IMR-90 (cell line): ENCODE measurements around the gene ROCK2. TPM values are rescaled to one million over a fixed set of nuclear protein-coding genes. Genes with fewer than 3 reads are reported as not detected.

Experiments
- ATAC-seq: fragments of 200-7000 bp; cut with Tn5 transposase; 2 replicates; pipeline ENCODE4 v1.9.1; 2020; ENCODE audit warnings: low read depth, mild to moderate bottlenecking, moderate library complexity
- BruUV-seq: library from RNA; stranded (reverse); fragments of 400-500 nt; replicated peaks from 2 replicates; lab custom pipeline; 2021; lab: Mats Ljungman, UMichigan
- CTCF ChIA-PET: fragments of 300-600 bp; formaldehyde crosslinking; extraction: SDS; loops from one replicate; lab custom pipeline; 2021; ENCODE audit warnings: antibody characterized with exemption; lab: Yijun Ruan, JAX
- POLR2A ChIA-PET: fragments of 300-600 bp; sonication (Branson Sonifier 250); formaldehyde crosslinking; loops from one replicate; lab custom pipeline; 2022; ENCODE audit warnings: antibody characterized with exemption; ENCODE audit not compliant: unreplicated experiment; lab: Charles Lee
- DNase-seq: peaks from one replicate; pipeline ENCODE4 v3.0.0; 2013
- H2AFZ ChIP-seq: replicated peaks from 2 replicates; pipeline ENCODE3; 2013; ENCODE audit warnings: low read length, mild to moderate bottlenecking; ENCODE audit not compliant: poor library complexity
- H2AK5ac ChIP-seq: 2 replicates; pipeline ENCODE4 v1.6.1; 2013; ENCODE audit warnings: low read depth, low read length, inconsistent platforms
- H2AK9ac ChIP-seq: replicated peaks from 2 replicates; pipeline ENCODE3; 2013; ENCODE audit warnings: mild to moderate bottlenecking, low read depth, low read length, moderate library complexity; ENCODE audit not compliant: poor library complexity
- H2BK120ac ChIP-seq: 2 replicates; pipeline ENCODE4 v1.6.1; 2013; ENCODE audit warnings: low read depth, low read length, inconsistent platforms
- H2BK15ac ChIP-seq: 3 replicates; pipeline ENCODE4 v1.6.1; 2013; ENCODE audit warnings: low read depth, low read length, inconsistent platforms
- H2BK20ac ChIP-seq: 2 replicates; pipeline ENCODE4 v1.6.1; 2013; ENCODE audit warnings: low read depth, mild to moderate bottlenecking, inconsistent platforms, low read length, moderate library complexity
- H2BK5ac ChIP-seq: 2 replicates; pipeline ENCODE4 v1.6.1; 2013; ENCODE audit warnings: mild to moderate bottlenecking, low read depth, low read length, inconsistent platforms; ENCODE audit not compliant: poor library complexity, severe bottlenecking
- H3K14ac ChIP-seq: replicated peaks from 2 replicates; pipeline ENCODE4 v1.6.1; 2013; ENCODE audit warnings: low read depth, low read length, inconsistent platforms
- H3K18ac ChIP-seq: 2 replicates; pipeline ENCODE4 v1.6.1; 2013; ENCODE audit warnings: low read depth, low read length, control low read depth
- H3K23ac ChIP-seq: 2 replicates; pipeline ENCODE4 v1.6.1; 2013; ENCODE audit warnings: low read depth, low read length, inconsistent platforms
- H3K27ac ChIP-seq: 2 replicates; pipeline ENCODE4 v1.5.1; 2013; ENCODE audit warnings: mild to moderate bottlenecking, control low read depth, low read length; ENCODE audit not compliant: insufficient read depth
- H3K27me3 ChIP-seq: 2 replicates; pipeline ENCODE4 v1.6.1; 2013; ENCODE audit warnings: low read length; ENCODE audit not compliant: control insufficient read depth, insufficient read depth
- H3K36me3 ChIP-seq: 2 replicates; pipeline ENCODE4 v1.6.1; 2013; ENCODE audit warnings: low read length, mixed read lengths; ENCODE audit not compliant: control insufficient read depth, insufficient read depth
- H3K4ac ChIP-seq: 2 replicates; pipeline ENCODE4 v1.6.1; 2013; ENCODE audit warnings: low read depth, low read length, inconsistent platforms
- H3K4me1 ChIP-seq: 2 replicates; pipeline ENCODE4 v1.6.1; 2013; ENCODE audit warnings: low read length, mixed read lengths; ENCODE audit not compliant: control insufficient read depth, insufficient read depth
- H3K4me2 ChIP-seq: 2 replicates; pipeline ENCODE4 v1.6.1; 2013; ENCODE audit warnings: low read depth, mild to moderate bottlenecking, control low read depth, low read length, moderate library complexity
- H3K4me3 ChIP-seq: 2 replicates; pipeline ENCODE4 v1.5.1; 2013; ENCODE audit warnings: low read depth, mild to moderate bottlenecking, control low read depth, low read length, moderate library complexity; ENCODE audit not compliant: insufficient read depth
- H3K56ac ChIP-seq: 2 replicates; pipeline ENCODE4 v1.6.1; 2013; ENCODE audit warnings: low read length, inconsistent platforms; ENCODE audit not compliant: insufficient read depth; ENCODE audit errors: extremely low read depth
- H3K79me1 ChIP-seq, 2 experiments: 2 replicates each; pipeline ENCODE4 v1.6.1; 2013; ENCODE audit warnings: low read length in 2 of 2, inconsistent platforms in 1 of 2, low read depth in 1 of 2
- H3K9ac ChIP-seq: 2 replicates; pipeline ENCODE4 v1.6.1; 2013; ENCODE audit warnings: low read depth, low read length, control low read depth
- H3K9me1 ChIP-seq: 2 replicates; pipeline ENCODE4 v1.6.1; 2013; ENCODE audit warnings: low read length, inconsistent platforms; ENCODE audit not compliant: insufficient read depth
- H3K9me3 ChIP-seq: 2 replicates; pipeline ENCODE4 v1.6.1; 2013; ENCODE audit warnings: low read length; ENCODE audit not compliant: control insufficient read depth, insufficient read depth
- H4K20me1 ChIP-seq: 2 replicates; pipeline ENCODE4 v1.6.1; 2013; ENCODE audit warnings: low read length, inconsistent platforms; ENCODE audit not compliant: insufficient read depth
- H4K5ac ChIP-seq: 2 replicates; pipeline ENCODE4 v1.6.1; 2013; ENCODE audit warnings: mild to moderate bottlenecking, low read depth, low read length, control low read depth
- H4K8ac ChIP-seq, 2 experiments: 2 replicates each; pipeline ENCODE4 v1.6.1; 2013; ENCODE audit warnings: low read depth in 2 of 2, low read length in 2 of 2, control low read depth in 1 of 2, inconsistent platforms in 1 of 2
- H4K91ac ChIP-seq: 2 replicates; pipeline ENCODE4 v1.6.1; 2013; ENCODE audit warnings: low read depth, low read length, inconsistent platforms; ENCODE audit not compliant: insufficient read depth
- BHLHE40 ChIP-seq: fragments of 150-350 bp; IDR thresholded peaks from 2 replicates; pipeline ENCODE4 v1.6.1; 2016; ENCODE audit warnings: mild to moderate bottlenecking, low read depth, low read length
- CEBPB ChIP-seq: IDR thresholded peaks from 2 replicates; pipeline ENCODE4 v1.6.1; 2012; ENCODE audit warnings: low read depth, low read length, improper control_type of control experiment
- CHD1 ChIP-seq: IDR thresholded peaks from 2 replicates; pipeline ENCODE4 v1.6.1; 2012; ENCODE audit warnings: low read depth, low read length, improper control_type of control experiment
- FOS ChIP-seq: fragments of 150-350 bp; IDR thresholded peaks from 2 replicates; pipeline ENCODE4 v1.6.1; 2016; ENCODE audit warnings: low read depth, low read length
- MAFK ChIP-seq: IDR thresholded peaks from 2 replicates; pipeline ENCODE4 v1.6.1; 2012; ENCODE audit warnings: low read depth, low read length, improper control_type of control experiment
- MAZ ChIP-seq: IDR thresholded peaks from 2 replicates; pipeline ENCODE4 v1.6.1; 2012; ENCODE audit warnings: low read depth, mild to moderate bottlenecking, low read length, improper control_type of control experiment, moderate library complexity, borderline replicate concordance
- MXI1 ChIP-seq: IDR thresholded peaks from 2 replicates; pipeline ENCODE4 v1.6.1; 2012; ENCODE audit warnings: low read depth, mild to moderate bottlenecking, low read length, moderate library complexity, borderline replicate concordance
- NFE2L2 ChIP-seq: fragments of 150-350 bp; IDR thresholded peaks from 2 replicates; pipeline ENCODE4 v1.6.1; 2016; ENCODE audit warnings: low read depth, mild to moderate bottlenecking, low read length
- RAD21 ChIP-seq: IDR thresholded peaks from 2 replicates; pipeline ENCODE4 v1.6.1; 2012; ENCODE audit warnings: low read length, improper control_type of control experiment
- RCOR1 ChIP-seq: IDR thresholded peaks from 2 replicates; pipeline ENCODE4 v1.6.1; 2012; ENCODE audit warnings: mild to moderate bottlenecking, low read length, improper control_type of control experiment; ENCODE audit not compliant: insufficient replicate concordance
- RFX5 ChIP-seq: IDR thresholded peaks from 2 replicates; pipeline ENCODE4 v1.8.0; 2012; ENCODE audit warnings: low read depth, mild to moderate bottlenecking, low read length, moderate library complexity
- SMC3 ChIP-seq: fragments of 150-350 bp; IDR thresholded peaks from 2 replicates; pipeline ENCODE4 v1.6.1; 2016; ENCODE audit warnings: low read depth, mild to moderate bottlenecking, antibody characterized with exemption, low read length, moderate library complexity
- WGBS, 2 experiments: methylation state at CpG; one replicate each; pipeline versions ENCODE4 v1.1.5 to v1.1.7; 2013; ENCODE audit warnings: missing lambda C conversion rate in 2 of 2; ENCODE audit not compliant: insufficient read length in 1 of 2; ENCODE audit errors: extremely low coverage in 2 of 2; 5-methylcytosine and 5-hydroxymethylcytosine counted together
- dilution Hi-C: fragments of 300-500 bp; cut with HindIII; formaldehyde crosslinking; loops from one replicate; pipeline ENCODE4 v1.14.3; 2018; ENCODE audit warnings: low sequenced_read_pairs; ENCODE audit not compliant: unreplicated experiment
- in situ Hi-C: fragments of 300-500 bp; cut with MboI; formaldehyde crosslinking; loops from 3 replicates; pipeline ENCODE4 v1.14.3; 2019; ENCODE audit warnings: low sequenced_read_pairs, inconsistent platforms, mixed read lengths
- intact Hi-C: fragments of 100-400 bp; cut with micrococcal nuclease; formaldehyde crosslinking; loops from 2 replicates; pipeline ENCODE4 v1.10.0; 2022
- polyA plus RNA-seq, 3 experiments: library from polyadenylated mRNA; depleted of rRNA; stranded (reverse); fragments of >200 nt; gene quantifications; 2 replicates each; pipeline ENCODE4 v1.2.3, GENCODE V29; 2012; ENCODE audit warnings: low replicate concordance in 1 of 3
- total RNA-seq: library from RNA; depleted of rRNA; stranded (reverse); fragments of >200 nt; gene quantifications from 2 replicates; pipeline ENCODE4 v1.2.3, GENCODE V29; 2012
- TF ChIP-seq, protein P1 (sequence below): fragments of 150-350 bp; IDR thresholded peaks from 2 replicates; pipeline ENCODE4 v1.6.1; 2017; ENCODE audit warnings: mild to moderate bottlenecking, antibody characterized with exemption, low read length, low read depth
- TF ChIP-seq, protein P2 (sequence below): conservative IDR thresholded peaks from 2 replicates; pipeline ENCODE4 v1.5.1; 2012; ENCODE audit warnings: mild to moderate bottlenecking, low read depth, low read length, improper control_type of control experiment
- TF ChIP-seq, protein P3 (sequence below): fragments of 150-350 bp; IDR thresholded peaks from 2 replicates; pipeline ENCODE4 v1.6.1; 2016; ENCODE audit warnings: low read depth, mild to moderate bottlenecking, low read length, moderate library complexity, borderline replicate concordance

The ROCK2 gene
- total and polyA plus RNA-seq, 2 of the 4 experiments (the other 2 are of a cell fraction): 9.0 to 28.3 TPM

DNA sequence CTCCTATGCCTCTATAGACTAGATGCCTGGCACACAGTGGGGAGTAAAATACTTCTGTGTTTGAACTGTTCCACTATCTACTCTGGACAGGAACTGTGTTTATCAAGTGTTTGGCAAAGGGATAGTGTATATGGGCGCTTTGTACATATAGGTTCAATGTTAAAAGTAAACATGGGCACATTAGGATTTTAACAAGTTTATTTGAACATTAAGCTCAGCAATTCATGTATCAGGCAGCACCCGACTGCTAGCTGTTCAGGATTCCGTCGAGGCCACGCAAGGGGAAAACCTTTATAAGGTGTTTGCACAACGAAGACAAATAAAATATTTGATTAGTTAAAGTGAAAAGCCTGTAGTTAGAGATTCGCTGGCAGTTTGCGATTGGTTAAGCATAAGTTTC lies 43.4 kb upstream of the ROCK2 start:
- Histone ChIP-seq H3K14ac (no peak overlapping the region), H3K4me2 (no peak overlapping the region), H4K20me1 (no peaks in the 10 kb centered on the region), H3K36me3 (no peaks in the 10 kb centered on the region), H2BK120ac (no peak overlapping the region), H3K4me3 (no peak overlapping the region), H4K8ac (no peak overlapping the region), H3K4me1 (peaks cover 29% of the 10 kb centered on the region), H4K91ac (no peak overlapping the region), H2BK20ac (no peak overlapping the region), H3K9me1 (peaks cover 28% of the 10 kb centered on the region), H2BK15ac (no peak overlapping the region), H3K23ac (no peak overlapping the region), H3K79me1 (no peaks in the 10 kb centered on the region), H3K9me3 (no peaks in the 10 kb centered on the region), H3K18ac (no peak overlapping the region), H2AK5ac (no peak overlapping the region), H4K5ac (no peak overlapping the region), H3K27me3 (no peaks in the 10 kb centered on the region), H2AK9ac (no peak overlapping the region), H3K56ac (no peak overlapping the region), H2AFZ (no peak overlapping the region), H3K4ac (no peak overlapping the region), H3K9ac (no peak overlapping the region), H3K27ac (no peak overlapping the region), H2BK5ac (no peak overlapping the region)
- WGBS, 2 experiments: no CpG with 5 or more reads among the region's 8 CpGs
- ChIA-PET CTCF (no interaction called here), POLR2A (interaction anchor here (0.9 kb wide), 1 partner anchor 13 kb away, joined by 3 read pairs; no protein-coding TSS in a partner anchor)
- no peak for ATAC-seq
- BruUV-seq: no TSS peak
- intact Hi-C loops (no loop called here), dilution Hi-C loops (no loop called here), in situ Hi-C loops (no loop called here)
- TF ChIP-seq, protein P1, sequence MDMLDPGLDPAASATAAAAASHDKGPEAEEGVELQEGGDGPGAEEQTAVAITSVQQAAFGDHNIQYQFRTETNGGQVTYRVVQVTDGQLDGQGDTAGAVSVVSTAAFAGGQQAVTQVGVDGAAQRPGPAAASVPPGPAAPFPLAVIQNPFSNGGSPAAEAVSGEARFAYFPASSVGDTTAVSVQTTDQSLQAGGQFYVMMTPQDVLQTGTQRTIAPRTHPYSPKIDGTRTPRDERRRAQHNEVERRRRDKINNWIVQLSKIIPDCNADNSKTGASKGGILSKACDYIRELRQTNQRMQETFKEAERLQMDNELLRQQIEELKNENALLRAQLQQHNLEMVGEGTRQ: no peak
- no peak for TF ChIP-seq RAD21
- TF ChIP-seq NFE2L2: no peak
- TF ChIP-seq MAZ: no peak
- TF ChIP-seq CEBPB: no peak
- TF ChIP-seq, protein P2, sequence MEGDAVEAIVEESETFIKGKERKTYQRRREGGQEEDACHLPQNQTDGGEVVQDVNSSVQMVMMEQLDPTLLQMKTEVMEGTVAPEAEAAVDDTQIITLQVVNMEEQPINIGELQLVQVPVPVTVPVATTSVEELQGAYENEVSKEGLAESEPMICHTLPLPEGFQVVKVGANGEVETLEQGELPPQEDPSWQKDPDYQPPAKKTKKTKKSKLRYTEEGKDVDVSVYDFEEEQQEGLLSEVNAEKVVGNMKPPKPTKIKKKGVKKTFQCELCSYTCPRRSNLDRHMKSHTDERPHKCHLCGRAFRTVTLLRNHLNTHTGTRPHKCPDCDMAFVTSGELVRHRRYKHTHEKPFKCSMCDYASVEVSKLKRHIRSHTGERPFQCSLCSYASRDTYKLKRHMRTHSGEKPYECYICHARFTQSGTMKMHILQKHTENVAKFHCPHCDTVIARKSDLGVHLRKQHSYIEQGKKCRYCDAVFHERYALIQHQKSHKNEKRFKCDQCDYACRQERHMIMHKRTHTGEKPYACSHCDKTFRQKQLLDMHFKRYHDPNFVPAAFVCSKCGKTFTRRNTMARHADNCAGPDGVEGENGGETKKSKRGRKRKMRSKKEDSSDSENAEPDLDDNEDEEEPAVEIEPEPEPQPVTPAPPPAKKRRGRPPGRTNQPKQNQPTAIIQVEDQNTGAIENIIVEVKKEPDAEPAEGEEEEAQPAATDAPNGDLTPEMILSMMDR: no peak
- TF ChIP-seq MAFK: no peak
- TF ChIP-seq RCOR1: no peak
- no peak for TF ChIP-seq BHLHE40
- no peak for TF ChIP-seq MXI1
- no peak for TF ChIP-seq FOS
- no peak for TF ChIP-seq SMC3
- TF ChIP-seq RFX5: no peak
- TF ChIP-seq CHD1: no peak
- TF ChIP-seq, protein P3, sequence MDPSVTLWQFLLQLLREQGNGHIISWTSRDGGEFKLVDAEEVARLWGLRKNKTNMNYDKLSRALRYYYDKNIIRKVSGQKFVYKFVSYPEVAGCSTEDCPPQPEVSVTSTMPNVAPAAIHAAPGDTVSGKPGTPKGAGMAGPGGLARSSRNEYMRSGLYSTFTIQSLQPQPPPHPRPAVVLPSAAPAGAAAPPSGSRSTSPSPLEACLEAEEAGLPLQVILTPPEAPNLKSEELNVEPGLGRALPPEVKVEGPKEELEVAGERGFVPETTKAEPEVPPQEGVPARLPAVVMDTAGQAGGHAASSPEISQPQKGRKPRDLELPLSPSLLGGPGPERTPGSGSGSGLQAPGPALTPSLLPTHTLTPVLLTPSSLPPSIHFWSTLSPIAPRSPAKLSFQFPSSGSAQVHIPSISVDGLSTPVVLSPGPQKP: no peak
- no peak for DNase-seq
